Neural progenitor cell (in vitro differentiated cells): ENCODE measurements around the gene NTRK1. TPM values are rescaled to one million over a fixed set of nuclear protein-coding genes. Genes with fewer than 3 reads are reported as not detected.

Experiments used
- DNase-seq: peaks from one replicate; pipeline ENCODE4 v3.0.0-alpha.2; 2016; ENCODE audit warnings: low spot score
- H2AFZ ChIP-seq: fragments of 200-600 bp; sonication (generic); replicated peaks from 2 replicates; pipeline ENCODE4 v1.6.1; 2016; ENCODE audit warnings: antibody characterized with exemption
- H3F3A ChIP-seq: fragments of 200-600 bp; sonication (generic); 2 replicates; pipeline ENCODE4 v1.6.1; 2016; ENCODE audit warnings: antibody characterized with exemption, low read depth
- H3K27ac ChIP-seq: fragments of 200-600 bp; sonication (generic); 2 replicates; pipeline ENCODE4 v1.5.1; 2016; ENCODE audit warnings: mild to moderate bottlenecking
- H3K27me3 ChIP-seq: fragments of 200-600 bp; sonication (generic); 2 replicates; pipeline ENCODE4 v1.6.1; 2016; ENCODE audit warnings: mild to moderate bottlenecking, moderate library complexity
- H3K36me3 ChIP-seq: fragments of 200-600 bp; sonication (generic); 2 replicates; pipeline ENCODE4 v1.5.1; 2016
- H3K4me1 ChIP-seq: fragments of 200-600 bp; sonication (generic); 2 replicates; pipeline ENCODE4 v1.6.1; 2016; ENCODE audit warnings: mixed run types
- H3K4me2 ChIP-seq: fragments of 200-600 bp; sonication (generic); 2 replicates; pipeline ENCODE4 v1.6.1; 2016
- H3K4me3 ChIP-seq: fragments of 200-600 bp; sonication (generic); 2 replicates; pipeline ENCODE4 v1.5.1; 2016
- H3K79me2 ChIP-seq: fragments of 200-600 bp; sonication (generic); 2 replicates; pipeline ENCODE4 v1.6.1; 2016; ENCODE audit warnings: low read depth
- H3K9ac ChIP-seq: fragments of 200-600 bp; sonication (generic); 2 replicates; pipeline ENCODE4 v1.6.1; 2016
- H3K9me3 ChIP-seq: fragments of 200-600 bp; sonication (generic); 2 replicates; pipeline ENCODE4 v1.5.1; 2016; ENCODE audit warnings: low read depth
- H4K20me1 ChIP-seq: fragments of 200-600 bp; sonication (generic); 2 replicates; pipeline ENCODE4 v1.6.1; 2016; ENCODE audit warnings: low read depth
- H3K27ac Mint-ChIP-seq: 3 replicates; pipeline ENCODE4 v1.8.0; 2021; ENCODE audit warnings: mixed read lengths
- H3K27me3 Mint-ChIP-seq: 2 replicates; pipeline ENCODE4 v1.8.0; 2022; ENCODE audit warnings: low read depth, mild to moderate bottlenecking, inconsistent platforms, moderate library complexity, mixed read lengths; ENCODE audit not compliant: insufficient read depth
- H3K36me3 Mint-ChIP-seq: 3 replicates; pipeline ENCODE4 v1.8.0; 2021; ENCODE audit warnings: mixed read lengths
- H3K4me1 Mint-ChIP-seq: 3 replicates; pipeline ENCODE4 v1.8.0; 2021; ENCODE audit warnings: mixed read lengths
- H3K4me3 Mint-ChIP-seq: 3 replicates; pipeline ENCODE4 v1.8.0; 2021; ENCODE audit warnings: mild to moderate bottlenecking, moderate library complexity, mixed read lengths
- H3K9me3 Mint-ChIP-seq: 3 replicates; pipeline ENCODE4 v1.8.0; 2020; ENCODE audit warnings: mixed read lengths
- CTCF ChIP-seq: fragments of 200-600 bp; sonication (generic); IDR thresholded peaks from 2 replicates; pipeline ENCODE4 v1.5.1; 2017; ENCODE audit warnings: antibody characterized with exemption, mild to moderate bottlenecking
- EZH2 ChIP-seq: fragments of 200-600 bp; sonication (generic); IDR thresholded peaks from 2 replicates; pipeline ENCODE4 v1.6.1; 2017; ENCODE audit warnings: antibody characterized with exemption, mild to moderate bottlenecking, moderate library complexity
- EZH2phosphoT487 ChIP-seq: fragments of 200-600 bp; sonication (generic); IDR thresholded peaks from 2 replicates; pipeline ENCODE4 v1.6.1; 2017; ENCODE audit warnings: antibody characterized with exemption
- total RNA-seq: library from RNA; depleted of rRNA; stranded (reverse); fragments of >200 nt; gene quantifications from 2 replicates; pipeline ENCODE4 v1.2.3, GENCODE V29; 2015; ENCODE audit warnings: low replicate concordance

The NTRK1 gene
- total RNA-seq, 1 donor from 2014 or later, result not detected

- Mint-ChIP-seq H3K36me3 (no peaks in the 10 kb centered on the region), H3K9me3 (no peaks in the 10 kb centered on the region), H3K4me1 (peaks cover 54% of the 10 kb centered on the region), H3K27ac (peak overlapping the region; percentile 67), H3K4me3 (peak overlapping the region; percentile 16), H3K27me3 (peaks cover 49% of the 10 kb centered on the region)
- H3K27ac ChIP-seq, result no peak overlapping the region
- H2AFZ ChIP-seq, result no peak overlapping the region
- no peak for DNase-seq
- H3K36me3 ChIP-seq, result no peaks in the 10 kb centered on the region
- H3F3A ChIP-seq, result peaks cover 14% of the 10 kb centered on the region
- H3K79me2 ChIP-seq, result no peaks in the 10 kb centered on the region
- no peak overlapping the region for H3K4me3 ChIP-seq
- H3K4me1 ChIP-seq, result peaks cover 14% of the 10 kb centered on the region
- no peak overlapping the region for H3K9ac ChIP-seq
- peaks cover 3% of the 10 kb centered on the region for H4K20me1 ChIP-seq
- no peak overlapping the region for H3K4me2 ChIP-seq
- no peaks in the 10 kb centered on the region for H3K9me3 ChIP-seq
- TF ChIP-seq EZH2phosphoT487, result no peak
- TF ChIP-seq EZH2, result no peak
- TF ChIP-seq CTCF, result no peak
- peaks cover 58% of the 10 kb centered on the region for H3K27me3 ChIP-seq
Observed at GRCh38 chr1:156865258-156865657, 4.6 kb downstream of the NTRK1 start.

GRCh38 chr1:156865865-156866248 lies 5.2 kb downstream of the NTRK1 start:
- DNase-seq, result no peak
- H2AFZ ChIP-seq, result no peak overlapping the region
- peak overlapping the region; percentile 67 for H3K27ac Mint-ChIP-seq
- no peaks in the 10 kb centered on the region for H3K36me3 Mint-ChIP-seq
- no peaks in the 10 kb centered on the region for H3K9me3 Mint-ChIP-seq
- no peak for TF ChIP-seq EZH2
- no peak for TF ChIP-seq EZH2phosphoT487
- TF ChIP-seq CTCF, result no peak
- H3F3A ChIP-seq, result peaks cover 8% of the 10 kb centered on the region
- no peak overlapping the region for H3K9ac ChIP-seq
- no peak overlapping the region for H3K27ac ChIP-seq
- no peak overlapping the region for H3K4me2 ChIP-seq
- no peaks in the 10 kb centered on the region for H3K36me3 ChIP-seq
- H3K4me3 ChIP-seq, result no peak overlapping the region
- no peaks in the 10 kb centered on the region for H3K9me3 ChIP-seq
- H3K4me1 Mint-ChIP-seq, result peaks cover 55% of the 10 kb centered on the region
- peaks cover 53% of the 10 kb centered on the region for H3K27me3 ChIP-seq
- peak overlapping the region; percentile 16 for H3K4me3 Mint-ChIP-seq
- no peaks in the 10 kb centered on the region for H3K79me2 ChIP-seq
- H3K27me3 Mint-ChIP-seq, result peaks cover 48% of the 10 kb centered on the region
- peaks cover 10% of the 10 kb centered on the region for H3K4me1 ChIP-seq
- H4K20me1 ChIP-seq, result peaks cover 3% of the 10 kb centered on the region

- Histone ChIP-seq H3K4me3 (no peak overlapping the region), H3K36me3 (no peaks in the 10 kb centered on the region), H3K27me3 (peaks cover 53% of the 10 kb centered on the region), H2AFZ (no peak overlapping the region), H3K4me2 (peak overlapping the region; percentile 54), H3K9me3 (no peaks in the 10 kb centered on the region), H3K4me1 (peaks cover 10% of the 10 kb centered on the region), H4K20me1 (peaks cover 3% of the 10 kb centered on the region), H3F3A (peaks cover 5% of the 10 kb centered on the region), H3K27ac (no peak overlapping the region), H3K9ac (no peak overlapping the region), H3K79me2 (no peaks in the 10 kb centered on the region)
- Mint-ChIP-seq H3K27me3 (peaks cover 44% of the 10 kb centered on the region), H3K27ac (peak overlapping the region; percentile 67), H3K9me3 (no peaks in the 10 kb centered on the region), H3K4me1 (peaks cover 57% of the 10 kb centered on the region), H3K4me3 (peak overlapping the region; percentile 16), H3K36me3 (no peaks in the 10 kb centered on the region)
- no peak for DNase-seq
- TF ChIP-seq EZH2 (no peak), EZH2phosphoT487 (no peak), CTCF (no peak)
Observed at GRCh38 chr1:156866249-156866909, 5.7 kb downstream of the NTRK1 start.
